ENCODE measurements around the gene CSTPP1.

Gene CSTPP1

DNA sequence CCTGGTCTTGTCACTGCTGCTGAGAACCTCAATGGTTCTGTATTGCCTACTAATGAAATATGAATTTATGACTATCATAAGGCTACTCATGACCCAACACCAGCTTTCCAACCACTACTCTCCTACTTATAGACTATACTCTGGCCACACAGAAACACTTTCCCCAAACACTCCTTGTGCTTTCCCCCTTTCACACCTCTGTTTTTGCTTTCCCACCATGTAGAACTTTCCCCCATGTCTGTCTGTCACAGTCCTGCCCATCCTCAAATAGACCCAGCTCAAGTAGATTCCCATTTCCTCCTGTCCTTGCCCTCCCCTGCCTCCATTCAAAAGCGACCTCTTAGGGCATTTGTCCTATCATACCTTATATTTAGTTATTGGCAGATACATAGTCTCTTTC, 134.2 kb downstream of the CSTPP1 start:
- H3K9ac ChIP-seq (ENCODE audit: low read length), result no peak overlapping the region
- TF ChIP-seq, protein P1, sequence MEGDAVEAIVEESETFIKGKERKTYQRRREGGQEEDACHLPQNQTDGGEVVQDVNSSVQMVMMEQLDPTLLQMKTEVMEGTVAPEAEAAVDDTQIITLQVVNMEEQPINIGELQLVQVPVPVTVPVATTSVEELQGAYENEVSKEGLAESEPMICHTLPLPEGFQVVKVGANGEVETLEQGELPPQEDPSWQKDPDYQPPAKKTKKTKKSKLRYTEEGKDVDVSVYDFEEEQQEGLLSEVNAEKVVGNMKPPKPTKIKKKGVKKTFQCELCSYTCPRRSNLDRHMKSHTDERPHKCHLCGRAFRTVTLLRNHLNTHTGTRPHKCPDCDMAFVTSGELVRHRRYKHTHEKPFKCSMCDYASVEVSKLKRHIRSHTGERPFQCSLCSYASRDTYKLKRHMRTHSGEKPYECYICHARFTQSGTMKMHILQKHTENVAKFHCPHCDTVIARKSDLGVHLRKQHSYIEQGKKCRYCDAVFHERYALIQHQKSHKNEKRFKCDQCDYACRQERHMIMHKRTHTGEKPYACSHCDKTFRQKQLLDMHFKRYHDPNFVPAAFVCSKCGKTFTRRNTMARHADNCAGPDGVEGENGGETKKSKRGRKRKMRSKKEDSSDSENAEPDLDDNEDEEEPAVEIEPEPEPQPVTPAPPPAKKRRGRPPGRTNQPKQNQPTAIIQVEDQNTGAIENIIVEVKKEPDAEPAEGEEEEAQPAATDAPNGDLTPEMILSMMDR (IDR thresholded peaks at IDR 0.05; ENCODE audit: insufficient read depth, low read length, poor library complexity, severe bottlenecking), result no peak
- TF ChIP-seq EZH2phosphoT487 (conservative IDR thresholded peaks at IDR 0.05; ENCODE audit: low read length), result no peak
- no peaks in the 10 kb centered on the region for H3K9me2 ChIP-seq (replicated peaks; ENCODE audit: insufficient read depth, low read length)
- no peaks in the 10 kb centered on the region for H3K27me3 ChIP-seq (ENCODE audit: low read length)
- no peaks in the 10 kb centered on the region for H3K79me2 ChIP-seq (ENCODE audit: insufficient read depth, low read length)
- H3K4me2 ChIP-seq (ENCODE audit: low read depth, low read length, poor library complexity, severe bottlenecking), result no peak overlapping the region
- no peaks in the 10 kb centered on the region for H3F3A ChIP-seq (ENCODE audit: insufficient read depth)
- no peak overlapping the region for H3K27ac ChIP-seq (ENCODE audit: low read depth, low read length)
- no peaks in the 10 kb centered on the region for H4K20me1 ChIP-seq (ENCODE audit: low read depth, low read length)
- no peak overlapping the region for H3K4me3 ChIP-seq (ENCODE audit: insufficient read depth, low read length, poor library complexity, severe bottlenecking)
- no peak overlapping the region for H2AFZ ChIP-seq (ENCODE audit: low read depth, low read length, severe bottlenecking)
- H3K36me3 ChIP-seq (ENCODE audit: low read length), result no peaks in the 10 kb centered on the region
- no peaks in the 10 kb centered on the region for H3K9me3 ChIP-seq (ENCODE audit: insufficient read depth, low read length)

GRCh38 chr11:47071341-47071740, 134.8 kb downstream of the CSTPP1 start:
- H4K20me1 ChIP-seq (ENCODE audit: low read depth, low read length), result no peaks in the 10 kb centered on the region
- H3K9me2 ChIP-seq (replicated peaks; ENCODE audit: insufficient read depth, low read length), result no peaks in the 10 kb centered on the region
- no peak overlapping the region for H3K4me2 ChIP-seq (ENCODE audit: low read depth, low read length, poor library complexity, severe bottlenecking)
- no peak overlapping the region for H3K4me3 ChIP-seq (ENCODE audit: insufficient read depth, low read length, poor library complexity, severe bottlenecking)
- H3K27me3 ChIP-seq (ENCODE audit: low read length), result no peaks in the 10 kb centered on the region
- no peaks in the 10 kb centered on the region for H3K36me3 ChIP-seq (ENCODE audit: low read length)
- H3K9ac ChIP-seq (ENCODE audit: low read length), result no peak overlapping the region
- no peaks in the 10 kb centered on the region for H3F3A ChIP-seq (ENCODE audit: insufficient read depth)
- no peak overlapping the region for H2AFZ ChIP-seq (ENCODE audit: low read depth, low read length, severe bottlenecking)
- H3K79me2 ChIP-seq (ENCODE audit: insufficient read depth, low read length), result no peaks in the 10 kb centered on the region
- TF ChIP-seq EZH2phosphoT487 (conservative IDR thresholded peaks at IDR 0.05; ENCODE audit: low read length), result no peak
- TF ChIP-seq, protein P1 (IDR thresholded peaks at IDR 0.05; ENCODE audit: insufficient read depth, low read length, poor library complexity, severe bottlenecking), result no peak
- H3K27ac ChIP-seq (ENCODE audit: low read depth, low read length), result no peak overlapping the region
- H3K9me3 ChIP-seq (ENCODE audit: insufficient read depth, low read length), result no peaks in the 10 kb centered on the region

- Histone ChIP-seq H3K4me3 (ENCODE audit: insufficient read depth, low read length, poor library complexity, severe bottlenecking) (no peak overlapping the region), H3K27me3 (ENCODE audit: low read length) (no peaks in the 10 kb centered on the region), H3K9me3 (ENCODE audit: insufficient read depth, low read length) (no peaks in the 10 kb centered on the region), H4K20me1 (ENCODE audit: low read depth, low read length) (no peaks in the 10 kb centered on the region), H3K79me2 (ENCODE audit: insufficient read depth, low read length) (no peaks in the 10 kb centered on the region), H3K9ac (ENCODE audit: low read length) (no peak overlapping the region), H3F3A (ENCODE audit: insufficient read depth) (no peaks in the 10 kb centered on the region), H3K27ac (ENCODE audit: low read depth, low read length) (no peak overlapping the region), H3K9me2 (replicated peaks; ENCODE audit: insufficient read depth, low read length) (no peaks in the 10 kb centered on the region), H2AFZ (ENCODE audit: low read depth, low read length, severe bottlenecking) (no peak overlapping the region), H3K36me3 (ENCODE audit: low read length) (no peaks in the 10 kb centered on the region), H3K4me2 (ENCODE audit: low read depth, low read length, poor library complexity, severe bottlenecking) (no peak overlapping the region)
- no peak for TF ChIP-seq EZH2phosphoT487 (conservative IDR thresholded peaks at IDR 0.05; ENCODE audit: low read length)
- TF ChIP-seq, protein P1 (IDR thresholded peaks at IDR 0.05; ENCODE audit: insufficient read depth, low read length, poor library complexity, severe bottlenecking), result no peak
Measured at GRCh38 chr11:47071791-47072261, 135.3 kb downstream of the CSTPP1 start.
